Natural killer cell (primary cell): ENCODE data around the gene SRMS. TPM values are rescaled to one million over a fixed set of nuclear protein-coding genes. Genes with fewer than 3 reads are reported as not detected.

Experiments used
- ATAC-seq, 3 donors: fragments of 150-1000 bp in 2 of 3; fragments of 200-7000 bp in 1 of 3; cut with Tn5 transposase; 1 replicate in 1 of 3; 2 replicates in 2 of 3; pipeline ENCODE4 v1.10.0; 2021; ENCODE audit warnings: mild to moderate bottlenecking in 2 of 3, moderate library complexity in 2 of 3
- DNase-seq, 2 donors: peaks; one replicate each; pipeline versions ENCODE4 v3.0.0 to v3.0.0-alpha.2; 2013 to 2021; ENCODE audit warnings: mixed read lengths in 1 of 2
- H3K27ac ChIP-seq: one replicate; pipeline ENCODE4 v1.5.1; 2013; ENCODE audit warnings: mild to moderate bottlenecking, low read length
- H3K27me3 ChIP-seq: one replicate; pipeline ENCODE4 v1.6.1; 2013; ENCODE audit warnings: low read length; ENCODE audit not compliant: control insufficient read depth, insufficient read depth
- H3K36me3 ChIP-seq: one replicate; pipeline ENCODE4 v1.6.1; 2013; ENCODE audit warnings: low read length; ENCODE audit not compliant: control insufficient read depth, insufficient read depth
- H3K4me1 ChIP-seq: one replicate; pipeline ENCODE4 v1.6.1; 2013; ENCODE audit warnings: low read length; ENCODE audit not compliant: control insufficient read depth, insufficient read depth
- H3K4me3 ChIP-seq: one replicate; pipeline ENCODE4 v1.5.1; 2013; ENCODE audit warnings: low read length
- H3K9me3 ChIP-seq: one replicate; pipeline ENCODE4 v1.6.1; 2013; ENCODE audit warnings: low read length; ENCODE audit not compliant: control insufficient read depth, insufficient read depth
- H3K27ac Mint-ChIP-seq, 2 donors: one replicate each; pipeline ENCODE4 v1.8.0; 2022; ENCODE audit warnings: mild to moderate bottlenecking in 2 of 2, mixed read lengths in 2 of 2, moderate library complexity in 1 of 2
- H3K27me3 Mint-ChIP-seq, 2 donors: one replicate each; pipeline ENCODE4 v1.8.0; 2022; ENCODE audit warnings: low read depth in 2 of 2, mixed read lengths in 2 of 2
- H3K36me3 Mint-ChIP-seq: one replicate; pipeline ENCODE4 v1.8.0; 2022; ENCODE audit warnings: mixed read lengths
- H3K4me1 Mint-ChIP-seq, 2 donors: one replicate each; pipeline ENCODE4 v1.8.0; 2022; ENCODE audit warnings: mixed read lengths in 2 of 2
- H3K4me3 Mint-ChIP-seq: one replicate; pipeline ENCODE4 v1.8.0; 2022; ENCODE audit warnings: mild to moderate bottlenecking, moderate library complexity, mixed read lengths
- H3K9me3 Mint-ChIP-seq, 2 donors: one replicate each; pipeline ENCODE4 v1.8.0; 2022; ENCODE audit warnings: mixed read lengths in 2 of 2
- WGBS: methylation state at CpG from one replicate; pipeline ENCODE4 v1.1.7; 2013; ENCODE audit warnings: missing lambda C conversion rate; ENCODE audit not compliant: insufficient coverage; 5-methylcytosine and 5-hydroxymethylcytosine counted together
- intact Hi-C: fragments of 100-400 bp; cut with micrococcal nuclease; formaldehyde crosslinking; loops from one replicate; pipeline ENCODE4 v1.14.2; 2022
- total RNA-seq, 4 donors: library from RNA; stranded (reverse); fragments of 120-200 nt in 1 of 4; gene quantifications; one replicate each; pipeline versions ENCODE4 v1.2.3 to v1.2.4, GENCODE V29; 2013 to 2022
- TF ChIP-seq, protein P1 (sequence below): fragments of 200-600 bp; IDR thresholded peaks from one replicate; pipeline ENCODE4 v1.8.0; 2022; ENCODE audit warnings: antibody characterized with exemption

The SRMS gene
- total RNA-seq, 3 donors from 2014 or later (not counting 1 experiment from before 2014, with no cell fraction given): 0.16 to 0.23 TPM; not detected in 1

DNA sequence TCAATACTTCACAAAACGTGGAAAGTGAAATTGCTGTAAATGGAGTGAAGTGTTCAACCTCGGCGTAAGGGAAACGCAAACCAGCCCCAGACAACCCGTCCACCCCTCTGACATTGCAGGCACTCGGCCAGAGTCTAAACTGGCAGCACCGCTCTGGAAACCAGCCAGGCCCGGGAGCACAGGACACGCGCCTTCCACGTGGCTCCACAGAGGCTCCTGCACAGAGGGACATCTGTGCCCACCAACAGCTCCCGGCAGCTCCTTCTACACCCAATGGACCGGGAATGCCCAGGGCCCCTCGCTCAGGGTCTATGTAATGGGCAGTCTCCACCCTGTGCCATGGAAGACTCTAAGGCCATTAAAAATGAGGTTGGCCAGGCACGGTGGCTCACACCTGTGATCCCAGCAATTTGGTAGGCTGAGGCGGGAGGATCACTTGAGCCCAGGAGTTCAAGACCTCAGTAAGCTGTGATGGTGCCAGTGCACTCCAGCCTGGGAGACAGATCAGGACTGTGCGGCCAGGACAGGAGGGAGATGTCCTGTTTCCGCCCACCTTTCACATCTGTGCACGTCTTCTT is 29.9 kb upstream of the SRMS start:
- TF ChIP-seq, protein P1, sequence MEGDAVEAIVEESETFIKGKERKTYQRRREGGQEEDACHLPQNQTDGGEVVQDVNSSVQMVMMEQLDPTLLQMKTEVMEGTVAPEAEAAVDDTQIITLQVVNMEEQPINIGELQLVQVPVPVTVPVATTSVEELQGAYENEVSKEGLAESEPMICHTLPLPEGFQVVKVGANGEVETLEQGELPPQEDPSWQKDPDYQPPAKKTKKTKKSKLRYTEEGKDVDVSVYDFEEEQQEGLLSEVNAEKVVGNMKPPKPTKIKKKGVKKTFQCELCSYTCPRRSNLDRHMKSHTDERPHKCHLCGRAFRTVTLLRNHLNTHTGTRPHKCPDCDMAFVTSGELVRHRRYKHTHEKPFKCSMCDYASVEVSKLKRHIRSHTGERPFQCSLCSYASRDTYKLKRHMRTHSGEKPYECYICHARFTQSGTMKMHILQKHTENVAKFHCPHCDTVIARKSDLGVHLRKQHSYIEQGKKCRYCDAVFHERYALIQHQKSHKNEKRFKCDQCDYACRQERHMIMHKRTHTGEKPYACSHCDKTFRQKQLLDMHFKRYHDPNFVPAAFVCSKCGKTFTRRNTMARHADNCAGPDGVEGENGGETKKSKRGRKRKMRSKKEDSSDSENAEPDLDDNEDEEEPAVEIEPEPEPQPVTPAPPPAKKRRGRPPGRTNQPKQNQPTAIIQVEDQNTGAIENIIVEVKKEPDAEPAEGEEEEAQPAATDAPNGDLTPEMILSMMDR: no peak
- no peak for DNase-seq
- intact Hi-C loops: no loop called here
- Histone ChIP-seq H3K36me3 (peaks cover 3% of the 10 kb centered on the region), H3K4me3 (no peak overlapping the region), H3K27ac (no peak overlapping the region), H3K9me3 (no peaks in the 10 kb centered on the region), H3K4me1 (peaks cover 20% of the 10 kb centered on the region), H3K27me3 (peaks cover 2% of the 10 kb centered on the region)
- no peak for ATAC-seq
- Mint-ChIP-seq H3K27me3 (peaks cover 0 to 9% of the 10 kb centered on the region in 2 donors), H3K9me3 (no peaks in the 10 kb centered on the region), H3K4me1 (peaks cover 0 to 4% of the 10 kb centered on the region in 2 donors), H3K36me3 (no peaks in the 10 kb centered on the region), H3K4me3 (no peak overlapping the region), H3K27ac (no peak overlapping the region)
- WGBS: 88% methylated on average over 19 of the region's 19 CpGs

DNA sequence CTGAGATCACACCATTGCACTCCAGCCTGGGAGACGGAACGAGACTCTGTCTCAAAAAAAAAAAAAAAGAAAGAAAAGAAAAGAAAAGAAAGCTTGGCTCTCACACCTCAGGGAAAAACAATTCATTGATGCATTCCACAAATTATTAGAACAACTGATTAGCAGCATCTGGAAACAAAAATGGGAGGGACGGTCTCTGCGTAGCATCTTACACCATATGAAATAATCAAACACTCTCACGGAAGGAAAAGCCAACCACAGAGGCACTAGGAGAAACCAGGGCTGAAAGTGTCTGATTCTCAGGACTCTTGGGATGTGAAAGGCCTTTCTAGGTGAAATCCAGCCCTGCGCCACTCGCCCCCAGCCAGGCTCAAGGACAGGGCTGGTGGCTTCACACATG is 28.8 kb upstream of the SRMS start:
- Histone ChIP-seq H3K27me3 (peaks cover 2% of the 10 kb centered on the region), H3K4me3 (no peak overlapping the region), H3K36me3 (peaks cover 8% of the 10 kb centered on the region), H3K9me3 (no peaks in the 10 kb centered on the region), H3K27ac (no peak overlapping the region), H3K4me1 (peaks cover 20% of the 10 kb centered on the region)
- TF ChIP-seq, protein P1: no peak
- Mint-ChIP-seq H3K36me3 (no peaks in the 10 kb centered on the region), H3K27me3 (peaks cover 0 to 9% of the 10 kb centered on the region in 2 donors), H3K9me3 (no peaks in the 10 kb centered on the region), H3K27ac (no peak overlapping the region), H3K4me1 (peaks cover 0 to 4% of the 10 kb centered on the region in 2 donors), H3K4me3 (no peak overlapping the region)
- intact Hi-C loops: no loop called here
- DNase-seq: no peak
- ATAC-seq: no peak
- WGBS: 91% methylated on average over 7 of the region's 7 CpGs

DNA sequence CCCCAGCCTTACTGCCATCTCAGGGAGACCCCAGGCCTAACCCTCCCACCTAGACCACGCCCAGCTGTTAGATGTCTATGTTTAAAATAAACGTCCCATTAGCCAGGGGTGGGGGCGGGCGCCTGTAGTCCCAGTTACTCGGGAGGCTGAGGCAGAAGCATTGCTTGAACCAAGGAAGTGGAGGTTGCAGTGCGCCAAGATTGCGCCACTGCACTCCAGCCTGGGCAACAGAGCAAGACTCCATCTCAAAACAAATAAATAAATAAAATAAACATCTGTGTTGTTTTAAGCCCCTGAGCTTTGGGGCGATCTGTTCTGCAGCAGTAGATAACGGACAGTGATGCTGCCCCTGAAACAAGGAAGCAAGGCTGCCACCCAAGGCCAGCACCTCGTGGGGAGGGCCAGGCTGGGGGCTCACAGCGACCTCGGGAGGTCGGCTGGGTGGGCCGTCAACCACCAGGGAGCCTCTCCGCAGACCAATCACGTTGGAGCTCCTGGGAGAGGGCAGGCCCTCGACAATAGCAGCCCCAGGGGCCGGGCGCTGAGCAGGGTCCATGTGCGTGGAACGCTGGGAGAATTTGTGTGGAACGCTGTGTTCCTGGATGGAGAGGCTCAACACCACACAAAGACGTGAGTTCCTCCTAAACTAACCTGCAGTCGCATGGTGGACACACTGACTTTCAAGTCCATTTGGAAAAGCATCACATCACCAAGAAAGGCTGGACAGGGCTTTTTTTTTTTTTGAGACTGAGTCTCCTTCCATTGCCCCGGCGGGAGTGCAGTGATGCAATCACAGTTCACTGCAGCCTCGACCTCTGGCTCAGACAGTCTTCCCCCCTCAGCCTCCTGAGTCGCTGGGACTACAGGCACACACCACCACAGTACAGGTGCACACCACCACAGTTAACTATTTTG is 27.5 kb upstream of the SRMS start:
- H3K4me1 ChIP-seq: peaks cover 22% of the 10 kb centered on the region
- Mint-ChIP-seq H3K4me3 (peak overlapping the region; percentile 68), H3K36me3 (no peaks in the 10 kb centered on the region), H3K9me3 (no peaks in the 10 kb centered on the region), H3K27ac (peak overlapping the region; percentile 82 to 88), H3K4me1 (peaks cover 0 to 4% of the 10 kb centered on the region in 2 donors), H3K27me3 (peaks cover 0 to 9% of the 10 kb centered on the region in 2 donors)
- DNase-seq (no peak), ATAC-seq (no peak)
- 78% methylated on average over 26 of the region's 28 CpGs for whole genome bisulfite sequencing
- TF ChIP-seq, protein P1: no peak
- no peak overlapping the region for H3K4me3 ChIP-seq
- peaks cover 2% of the 10 kb centered on the region for H3K27me3 ChIP-seq
- H3K27ac ChIP-seq: no peak overlapping the region
- intact Hi-C loops: no loop called here
- H3K36me3 ChIP-seq: peaks cover 8% of the 10 kb centered on the region
- H3K9me3 ChIP-seq: no peaks in the 10 kb centered on the region
